ENCODE data around the gene OR2L8.

OR2L8 gene

DNA sequence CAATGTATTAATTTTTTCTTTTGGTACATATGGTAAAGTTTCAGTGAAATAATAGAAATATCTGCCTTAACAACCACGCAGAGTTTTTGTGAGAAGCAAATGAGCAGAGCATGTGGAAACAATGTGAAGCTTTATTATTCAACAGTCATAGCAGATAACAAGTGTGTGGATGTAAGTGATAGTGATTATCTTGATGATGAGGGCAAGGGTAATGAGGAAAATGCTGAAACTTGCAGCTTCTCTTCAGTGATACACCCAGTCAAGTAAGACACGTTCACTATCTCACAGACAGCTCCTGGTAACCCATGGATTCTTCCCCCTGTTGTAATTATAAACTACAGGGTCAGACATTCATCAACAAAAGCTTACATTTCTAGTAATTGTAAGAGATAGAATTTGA is 50.2 kb downstream of the OR2L8 start:
- no peak overlapping the region for H3K9ac ChIP-seq (ENCODE audit: insufficient read length, low read depth)
- no peaks in the 10 kb centered on the region for H3K9me3 ChIP-seq (ENCODE audit: insufficient read depth, low read length)
- H3K36me3 ChIP-seq (ENCODE audit: insufficient read depth, insufficient read length, low read length), result no peaks in the 10 kb centered on the region
- no peaks in the 10 kb centered on the region for H3K27me3 ChIP-seq (ENCODE audit: insufficient read depth, insufficient read length)
- H3K4me3 ChIP-seq (ENCODE audit: insufficient read length, low read depth), result no peak overlapping the region
- no peak for DNase-seq (ENCODE audit: low read depth, low spot score)
- H3K4me1 ChIP-seq (ENCODE audit: insufficient read depth, insufficient read length), result no peaks in the 10 kb centered on the region
- TF ChIP-seq ZNF274 (IDR thresholded peaks at IDR 0.05; ENCODE audit: low read depth, low read length), result no peak
- TF ChIP-seq SUZ12 (IDR thresholded peaks at IDR 0.05; ENCODE audit: extremely low read depth, insufficient read depth, insufficient read length), result no peak
- TF ChIP-seq YY1 (IDR thresholded peaks at IDR 0.05; ENCODE audit: insufficient read depth, insufficient read length), result no peak
